Measurements from ENCODE around the gene MAPK4.

MAPK4 gene

GRCh38 chr18:50719471-50720324 is 159.8 kb downstream of the MAPK4 start:
- no peak for DNase-seq (ENCODE audit: low spot score)

GRCh38 chr18:50720325-50720674 is 160.4 kb downstream of the MAPK4 start:
- no peak for DNase-seq (ENCODE audit: low spot score)

GRCh38 chr18:50721006-50721405 is 161.1 kb downstream of the MAPK4 start:
- no peak for DNase-seq (ENCODE audit: low spot score)

- no peak for DNase-seq (ENCODE audit: low spot score)
Observed at GRCh38 chr18:50721451-50722120, 161.7 kb downstream of the MAPK4 start.

- no peak for DNase-seq (ENCODE audit: low spot score)
Observed at GRCh38 chr18:50722311-50722710, 162.4 kb downstream of the MAPK4 start.

- no peak for DNase-seq (ENCODE audit: low spot score)
Observed at GRCh38 chr18:50724751-50725151, 164.9 kb downstream of the MAPK4 start.

- no peak for DNase-seq (ENCODE audit: low spot score)
Observed at GRCh38 chr18:50726960-50727589, 167.2 kb downstream of the MAPK4 start.

- DNase-seq (ENCODE audit: low spot score): no peak
Observed at GRCh38 chr18:50727721-50728471, 168.0 kb downstream of the MAPK4 start.

- no peak for DNase-seq (ENCODE audit: low spot score)
Observed at GRCh38 chr18:50729376-50729775, 169.5 kb downstream of the MAPK4 start.

GRCh38 chr18:50729986-50730385 is 170.1 kb downstream of the MAPK4 start:
- no peak for DNase-seq (ENCODE audit: low spot score)

- no peak for DNase-seq (ENCODE audit: low spot score)
Observed at GRCh38 chr18:50734342-50734741, 174.5 kb downstream of the MAPK4 start.

- DNase-seq (ENCODE audit: low spot score): no peak
Observed at GRCh38 chr18:50734886-50735285, 175.0 kb downstream of the MAPK4 start.

- DNase-seq (ENCODE audit: low spot score): no peak
Observed at GRCh38 chr18:50737127-50737526, 177.2 kb downstream of the MAPK4 start.

GRCh38 chr18:50738098-50738757 is 178.3 kb downstream of the MAPK4 start:
- no peak for DNase-seq (ENCODE audit: low spot score)

GRCh38 chr18:50742952-50743351 is 183.1 kb downstream of the MAPK4 start:
- no peak for DNase-seq (ENCODE audit: low spot score)

GRCh38 chr18:50744253-50744652 is 184.4 kb downstream of the MAPK4 start:
- no peak for DNase-seq (ENCODE audit: low spot score)

- no peak for DNase-seq (ENCODE audit: low spot score)
Observed at GRCh38 chr18:50745945-50746344, 186.1 kb downstream of the MAPK4 start.

GRCh38 chr18:50747849-50748242 is 188.0 kb downstream of the MAPK4 start:
- no peak for DNase-seq (ENCODE audit: low spot score)

GRCh38 chr18:50748243-50749229 is 188.6 kb downstream of the MAPK4 start:
- no peak for DNase-seq (ENCODE audit: low spot score)

- no peak for DNase-seq (ENCODE audit: low spot score)
Observed at GRCh38 chr18:50749421-50749820, 189.5 kb downstream of the MAPK4 start.

GRCh38 chr18:50749945-50750344 is 190.1 kb downstream of the MAPK4 start:
- no peak for DNase-seq (ENCODE audit: low spot score)
